NCI-H2227 (cell line): ENCODE results near the gene GFI1B.
A peak's percentile ranks its signal among the peaks of the same experiment; 100 is the strongest.
"Not testable (repeated sequence)": the region's sequence is repeated elsewhere in the genome, so short reads cannot be mapped to it uniquely, and the experiment has no call there.

Experiments used
- DNase-seq: peaks from one replicate; lab custom pipeline; 2025; ENCODE audit not compliant: unreplicated experiment; lab: John Stamatoyannopoulos, UW

The GFI1B gene

DNA sequence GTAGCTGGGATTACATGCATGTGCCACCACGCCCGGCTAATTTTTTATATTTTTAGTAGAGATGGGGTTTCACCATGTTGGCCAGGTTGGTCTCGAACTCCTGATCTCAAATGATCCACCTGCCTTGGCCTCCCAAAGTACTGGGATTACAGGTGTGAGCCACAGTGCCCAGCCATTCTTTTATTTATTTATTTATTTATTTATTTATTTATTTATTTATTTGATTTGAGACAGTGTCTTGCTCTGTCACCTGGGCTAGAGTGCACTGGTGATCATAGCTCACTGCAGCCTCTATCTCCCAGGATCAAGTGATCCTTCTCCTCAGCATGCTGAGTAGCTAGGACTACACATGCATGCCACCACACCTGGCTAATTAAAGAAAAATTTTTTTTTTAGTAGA lies 10.6 kb upstream of the GFI1B start:
- DNase-seq: not testable (repeated sequence)

DNA sequence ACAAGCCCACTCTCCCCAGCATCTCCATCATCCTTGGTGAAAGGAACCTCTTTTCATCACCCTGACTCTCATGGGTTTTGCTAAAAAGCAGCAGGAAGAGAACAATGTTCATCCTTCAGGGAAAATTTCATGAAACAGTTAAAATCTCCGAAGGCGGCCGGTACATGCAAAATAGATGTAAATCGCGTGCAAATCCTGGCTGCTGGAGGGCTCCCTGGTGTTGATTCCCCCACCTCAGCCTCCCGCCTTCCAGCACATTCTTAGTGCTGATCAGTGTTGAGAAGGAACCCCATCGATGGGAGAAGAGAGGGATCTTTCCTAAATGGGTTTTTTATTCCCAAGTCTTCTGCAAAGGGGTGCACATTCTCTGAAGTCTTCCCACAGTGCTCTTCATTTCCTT lies 8.7 kb upstream of the GFI1B start:
- no peak for DNase-seq

DNA sequence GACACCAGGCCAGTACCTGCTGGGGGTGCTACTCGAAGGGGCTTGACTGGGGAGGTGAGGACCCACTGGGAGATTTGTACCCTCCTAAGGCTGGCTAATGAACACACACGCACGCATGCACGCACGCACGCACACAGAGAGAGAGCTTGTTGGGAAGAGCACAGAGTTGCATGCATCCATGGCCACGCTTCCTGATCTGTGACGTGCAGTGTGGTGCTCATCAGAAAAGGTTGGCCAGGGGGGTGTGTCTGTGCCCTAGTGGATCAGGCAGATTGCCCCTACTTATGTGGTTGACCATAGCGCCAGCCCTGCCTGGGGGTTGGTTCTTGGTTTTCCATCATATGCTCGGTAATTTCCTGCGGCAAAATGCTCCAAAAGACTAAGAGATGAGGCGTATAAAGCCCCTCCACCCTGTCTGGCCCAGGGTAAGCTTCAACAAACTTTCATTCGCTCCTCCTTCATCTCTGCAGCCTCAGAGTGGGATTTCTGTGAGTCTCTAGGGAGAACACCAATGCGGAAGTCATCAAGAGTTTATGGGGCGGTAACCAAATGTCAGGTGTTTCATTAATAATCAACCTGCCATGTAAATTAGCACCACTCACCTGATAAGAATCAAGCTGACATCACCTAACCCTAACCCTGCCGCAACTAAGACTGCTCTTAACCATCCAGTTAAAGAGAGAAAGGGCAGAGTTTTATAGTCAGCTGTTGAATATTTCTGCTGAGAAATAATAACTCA lies 8.0 kb upstream of the GFI1B start:
- no peak for DNase-seq

DNA sequence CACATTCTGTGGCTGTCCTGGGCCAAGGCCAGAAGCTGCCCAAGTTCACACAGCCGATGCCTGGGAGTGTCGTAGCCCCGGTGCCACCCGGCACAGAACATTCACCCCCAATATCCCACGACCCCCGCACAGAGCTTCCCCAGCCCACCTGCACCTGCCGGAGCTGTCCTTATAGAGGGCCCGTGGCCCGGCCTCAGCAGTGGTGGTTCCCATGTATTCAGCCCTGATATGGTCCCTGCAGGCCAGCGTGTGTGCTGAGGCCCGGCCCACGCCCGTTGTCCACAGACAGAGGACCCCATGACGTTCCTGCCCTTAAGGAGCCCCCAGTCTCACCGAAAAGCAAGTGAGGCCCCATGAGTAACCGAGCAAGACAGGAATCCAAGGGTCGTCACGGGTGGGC lies 5.3 kb upstream of the GFI1B start:
- DNase-seq: no peak

DNA sequence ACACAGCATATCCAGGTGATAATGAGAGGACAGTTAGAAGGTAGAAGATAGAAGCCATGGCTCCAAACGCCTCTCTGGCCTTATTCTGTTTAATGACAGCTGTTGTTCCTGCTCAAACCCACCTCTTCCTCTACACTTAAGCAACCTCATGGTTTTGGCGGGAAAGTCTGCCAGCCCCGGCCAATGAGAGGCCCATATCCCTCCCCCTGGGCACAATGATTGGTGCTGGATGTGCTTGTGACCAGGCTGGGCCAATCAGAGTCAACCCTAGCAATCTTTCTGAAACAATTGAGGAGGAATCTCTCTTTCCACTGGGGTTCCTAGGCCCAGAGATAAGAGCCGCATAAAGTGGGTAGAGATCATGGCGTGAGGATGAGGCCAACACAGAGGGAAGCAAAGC lies 4.8 kb upstream of the GFI1B start:
- DNase-seq: no peak

DNA sequence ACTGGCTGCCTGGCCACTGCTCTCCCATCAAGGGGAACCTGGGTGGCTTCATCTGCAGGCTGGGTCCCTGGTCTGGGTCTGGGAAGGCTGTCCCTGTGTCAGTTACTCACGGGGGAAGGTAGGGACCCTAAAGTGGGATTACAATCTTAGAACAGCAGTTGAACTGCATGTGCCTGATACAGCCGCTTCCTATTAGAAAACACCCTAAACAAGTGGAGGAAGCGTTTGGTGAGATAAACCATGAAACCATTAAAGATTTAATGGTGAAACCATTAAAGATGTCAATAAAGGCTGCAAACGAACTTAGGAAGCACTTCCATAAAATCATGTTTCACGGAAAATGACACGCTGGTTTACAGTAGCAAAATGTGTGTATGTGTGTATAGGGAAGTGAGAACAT lies 2.5 kb upstream of the GFI1B start:
- DNase-seq: no peak

DNA sequence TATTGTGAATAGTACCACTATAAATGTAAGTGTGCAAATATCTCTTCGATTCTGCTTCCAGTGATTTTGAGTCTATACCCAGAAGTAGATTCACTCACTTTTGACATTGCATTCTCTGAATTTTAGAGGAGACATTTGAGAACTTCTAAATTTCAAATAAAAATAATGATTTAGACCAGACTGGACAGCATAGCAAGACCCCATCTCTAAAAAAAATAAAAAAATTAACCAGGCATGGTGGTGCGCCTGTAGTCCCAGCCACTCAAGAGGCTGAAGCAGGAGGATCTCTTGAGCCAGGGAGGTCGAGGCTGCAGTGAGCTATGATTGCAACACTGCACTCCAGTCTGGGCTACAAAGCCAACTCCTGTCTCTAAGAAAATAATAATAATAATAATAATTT lies 1.9 kb upstream of the GFI1B start:
- DNase-seq: no peak

DNA sequence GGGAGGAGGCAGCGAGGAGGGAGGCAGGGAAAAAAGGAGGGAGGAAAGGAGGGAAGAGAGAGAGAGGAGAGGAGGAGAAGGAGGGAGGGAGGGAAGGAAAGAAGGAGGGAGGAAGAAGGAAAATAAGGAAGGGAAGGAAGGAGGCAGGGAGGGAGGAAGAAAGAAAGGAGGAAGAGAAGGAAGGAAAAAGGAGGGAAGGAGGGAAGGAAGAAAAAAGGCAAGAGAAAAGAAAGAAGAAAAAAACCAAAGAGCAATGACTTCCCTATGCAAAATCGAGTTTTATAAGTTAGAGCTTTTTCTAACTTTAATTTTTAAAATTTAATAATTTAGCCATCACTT lies 413 bp upstream of the GFI1B start:
- DNase-seq: no peak

DNA sequence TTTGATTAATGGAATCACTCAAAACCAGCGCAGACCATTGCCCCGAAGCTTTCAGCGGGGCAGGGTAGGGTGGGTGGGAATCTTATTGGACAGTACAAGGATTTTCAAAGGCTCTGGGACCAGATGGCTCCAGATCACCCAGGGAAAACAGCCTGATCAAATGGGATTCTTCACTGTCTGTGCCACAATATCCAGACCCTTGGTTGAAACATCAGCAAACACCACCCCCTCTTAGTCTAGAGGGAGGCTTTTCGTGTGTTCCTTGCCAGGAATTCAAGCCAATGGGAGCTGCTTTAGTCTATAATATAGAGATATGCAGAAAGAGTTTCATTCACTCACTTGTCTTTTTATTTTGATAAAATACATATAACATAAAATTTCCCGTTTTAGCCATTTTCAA lies 1.7 kb downstream of the GFI1B start:
- no peak for DNase-seq

DNA sequence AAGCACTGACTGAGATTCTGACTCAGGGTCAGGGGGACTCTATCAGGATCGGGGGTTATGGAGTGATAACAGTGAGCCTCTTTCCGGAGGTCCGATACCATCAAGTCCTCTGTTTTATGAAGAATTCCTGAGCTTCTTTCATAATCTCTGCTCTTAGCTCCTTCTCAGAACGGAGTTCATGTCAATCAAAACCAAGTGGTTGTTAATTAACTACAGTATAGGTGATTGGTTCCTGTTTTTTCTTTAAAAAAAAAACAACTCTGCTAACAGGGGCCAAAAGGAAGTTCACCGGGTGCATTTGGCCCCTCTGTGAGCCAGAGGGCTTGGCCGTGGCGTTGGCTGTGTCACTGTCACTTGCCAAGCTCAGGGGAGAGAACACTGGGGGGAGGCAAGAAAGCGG lies 4.0 kb downstream of the GFI1B start:
- no peak for DNase-seq

DNA sequence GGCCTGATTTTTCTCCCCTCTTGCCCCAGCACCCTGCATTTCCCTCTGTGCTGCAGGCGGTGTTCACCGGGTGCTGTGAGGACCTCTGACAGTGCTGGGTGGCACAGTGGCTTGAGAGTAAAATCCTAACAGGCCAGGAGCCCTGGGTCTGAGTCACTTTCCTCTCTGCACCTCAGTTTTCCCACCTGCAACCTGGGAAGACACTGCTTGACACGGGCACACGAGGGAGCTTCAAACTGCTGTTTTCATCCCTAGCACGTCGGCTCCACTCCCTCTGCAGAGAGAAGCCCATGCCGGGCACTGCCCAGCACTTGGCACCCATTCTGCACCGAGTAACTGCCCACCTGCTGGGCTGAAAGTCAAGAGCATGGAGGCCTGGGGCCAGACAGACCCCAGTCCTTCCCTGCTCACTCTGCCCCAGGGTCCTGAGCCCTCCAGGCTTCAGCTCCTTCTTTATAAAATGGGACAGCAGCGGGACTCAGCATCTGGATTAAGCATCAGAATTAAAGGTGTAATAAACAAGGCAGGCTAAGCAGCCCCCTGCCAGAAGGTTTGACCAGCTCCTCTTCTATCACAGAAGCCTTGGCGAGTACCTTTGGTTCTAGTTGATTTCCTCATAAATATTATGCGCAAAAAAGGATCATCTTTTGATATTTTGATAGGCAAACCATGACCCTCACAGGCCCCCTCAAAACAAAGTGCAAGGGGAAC lies 5.2 kb downstream of the GFI1B start:
- no peak for DNase-seq

DNA sequence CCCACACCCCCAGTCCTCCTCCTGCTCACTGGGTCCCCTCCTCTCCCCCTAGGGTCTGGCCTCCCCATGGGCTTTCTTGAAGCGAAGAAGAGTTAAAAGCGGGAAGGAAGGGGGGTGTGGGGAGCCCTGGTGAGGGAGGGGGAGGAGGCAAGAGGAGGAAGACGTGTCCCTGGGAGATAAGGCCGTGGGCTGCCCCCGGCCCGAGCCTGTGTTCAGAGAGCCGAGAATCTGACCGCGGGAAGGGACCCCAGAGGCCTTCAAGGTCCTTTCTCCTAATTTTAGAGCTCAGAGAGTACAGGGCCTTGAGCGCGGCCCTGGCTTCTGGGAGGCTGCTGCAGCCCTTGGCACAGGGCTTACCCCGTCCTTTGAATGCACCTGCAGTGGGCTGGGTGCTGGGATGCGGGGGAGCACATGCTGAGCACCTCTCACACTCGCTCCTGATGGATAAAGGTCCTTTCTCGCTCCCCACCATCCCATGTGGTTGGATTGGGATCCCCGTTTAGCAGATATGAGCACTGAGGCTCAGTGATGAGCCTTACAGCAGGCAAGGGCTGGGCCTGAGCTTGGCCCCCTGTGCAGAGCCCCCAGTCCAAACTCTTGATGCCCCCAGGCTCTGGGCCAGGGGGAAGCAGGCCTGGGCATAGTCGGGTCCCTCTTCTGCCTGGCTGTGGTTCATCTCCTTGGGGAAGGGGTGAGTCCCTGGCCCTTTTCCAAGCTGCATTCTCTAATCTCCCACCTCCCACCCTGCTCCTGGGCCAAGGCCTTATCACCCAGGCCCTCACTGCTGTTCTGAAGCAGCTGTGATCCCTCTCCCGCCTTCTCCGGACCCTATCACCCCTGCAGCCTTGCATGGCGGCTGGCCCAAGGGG lies 5.9 kb downstream of the GFI1B start:
- DNase-seq: no peak

DNA sequence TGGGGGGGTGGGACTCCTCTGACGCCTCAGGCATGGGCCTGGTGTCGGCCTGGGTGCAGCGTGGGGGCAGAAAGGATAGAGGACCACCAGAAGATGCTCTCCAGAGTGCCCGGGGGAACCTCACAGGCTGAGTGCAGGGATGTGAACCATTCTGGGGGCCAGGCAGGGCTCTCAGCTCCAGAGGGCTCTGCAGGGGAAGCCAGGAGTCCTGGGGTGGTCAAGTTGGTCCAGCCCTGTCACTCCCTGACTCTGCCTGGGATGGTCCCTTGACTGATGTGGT lies 6.5 kb downstream of the GFI1B start:
- no peak for DNase-seq

DNA sequence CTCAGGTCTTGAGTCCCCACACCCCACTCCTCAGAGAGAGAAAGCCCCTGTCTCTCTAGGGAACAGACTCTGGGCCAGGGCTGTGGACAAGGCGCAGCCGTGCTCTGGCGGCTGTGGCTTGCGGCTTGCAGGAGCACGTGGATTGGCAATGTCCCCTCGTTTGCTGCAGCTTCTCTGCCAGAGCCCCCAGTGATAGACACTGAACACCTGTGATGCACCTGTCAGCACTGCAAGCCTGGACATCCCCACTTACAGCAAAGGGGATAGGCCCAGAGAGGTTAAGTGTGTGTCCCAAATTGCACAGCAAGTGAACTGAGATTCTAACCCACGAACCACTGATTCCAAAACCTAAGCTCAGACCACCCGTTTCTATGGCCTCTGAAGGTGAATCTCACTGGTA lies 7.0 kb downstream of the GFI1B start:
- no peak for DNase-seq

DNA sequence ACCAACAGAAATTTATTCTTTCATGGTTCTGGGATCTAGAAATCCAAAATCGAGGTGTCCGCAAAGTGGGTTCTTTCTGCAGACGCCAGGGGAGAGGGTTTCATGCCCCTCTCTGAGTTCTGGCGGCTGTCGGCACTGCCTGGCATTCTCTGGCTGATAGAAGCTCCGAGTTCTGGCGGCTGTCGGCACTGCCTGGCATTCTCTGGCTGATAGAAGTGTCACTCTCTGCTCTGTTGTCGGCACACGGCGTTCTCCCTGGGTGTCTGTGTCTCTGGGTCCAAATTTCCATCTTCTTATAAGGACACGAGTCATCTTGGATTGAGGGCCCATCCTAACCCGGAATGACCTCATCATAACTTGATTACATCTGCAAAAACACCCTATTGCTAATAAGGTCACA lies 7.6 kb downstream of the GFI1B start:
- DNase-seq: no peak

DNA sequence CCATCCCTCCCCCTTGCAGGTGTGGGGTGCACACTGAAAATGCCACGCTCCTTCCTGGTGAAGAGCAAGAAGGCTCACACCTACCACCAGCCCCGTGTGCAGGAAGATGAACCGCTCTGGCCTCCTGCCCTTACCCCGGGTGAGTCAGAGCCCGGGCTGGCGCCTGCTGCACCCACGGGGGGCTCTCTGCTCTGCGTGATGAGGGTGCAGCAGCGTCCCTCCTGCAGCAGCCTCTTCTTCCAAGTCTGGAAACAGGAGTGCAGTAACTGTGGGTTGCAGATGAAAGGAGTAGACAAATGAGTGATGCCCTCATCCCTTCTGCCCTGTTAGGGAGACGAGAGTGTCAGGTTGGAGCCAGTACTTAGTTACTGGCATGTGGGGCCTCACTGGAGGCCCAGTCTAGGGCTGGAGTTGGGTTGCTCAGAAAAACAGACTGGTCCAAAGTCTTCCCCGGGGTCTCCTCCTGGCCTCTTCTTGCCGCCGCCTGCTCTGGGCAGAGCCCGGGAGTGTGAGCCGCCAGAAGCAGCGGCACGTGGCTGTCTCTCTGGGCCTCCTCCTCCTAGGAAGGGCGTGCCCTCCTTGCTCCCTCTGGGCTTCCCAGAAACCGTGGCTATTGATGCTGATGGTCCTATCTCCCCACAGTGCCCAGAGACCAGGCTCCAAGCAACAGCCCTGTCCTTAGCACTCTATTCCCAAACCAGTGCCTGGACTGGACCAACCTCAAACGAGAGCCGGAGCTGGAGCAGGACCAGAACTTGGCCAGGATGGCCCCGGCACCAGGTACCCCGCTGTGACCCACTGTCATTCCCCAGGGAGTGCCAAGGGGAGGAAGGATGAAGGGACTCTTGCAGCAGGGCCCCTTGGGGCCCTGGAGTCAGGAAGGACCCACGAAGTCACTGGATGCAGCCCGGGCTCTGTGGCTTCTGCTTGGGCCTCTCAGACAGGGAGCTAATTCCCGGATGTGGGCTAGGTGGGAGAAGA lies 8.4 kb downstream of the GFI1B start:
- no peak for DNase-seq

DNA sequence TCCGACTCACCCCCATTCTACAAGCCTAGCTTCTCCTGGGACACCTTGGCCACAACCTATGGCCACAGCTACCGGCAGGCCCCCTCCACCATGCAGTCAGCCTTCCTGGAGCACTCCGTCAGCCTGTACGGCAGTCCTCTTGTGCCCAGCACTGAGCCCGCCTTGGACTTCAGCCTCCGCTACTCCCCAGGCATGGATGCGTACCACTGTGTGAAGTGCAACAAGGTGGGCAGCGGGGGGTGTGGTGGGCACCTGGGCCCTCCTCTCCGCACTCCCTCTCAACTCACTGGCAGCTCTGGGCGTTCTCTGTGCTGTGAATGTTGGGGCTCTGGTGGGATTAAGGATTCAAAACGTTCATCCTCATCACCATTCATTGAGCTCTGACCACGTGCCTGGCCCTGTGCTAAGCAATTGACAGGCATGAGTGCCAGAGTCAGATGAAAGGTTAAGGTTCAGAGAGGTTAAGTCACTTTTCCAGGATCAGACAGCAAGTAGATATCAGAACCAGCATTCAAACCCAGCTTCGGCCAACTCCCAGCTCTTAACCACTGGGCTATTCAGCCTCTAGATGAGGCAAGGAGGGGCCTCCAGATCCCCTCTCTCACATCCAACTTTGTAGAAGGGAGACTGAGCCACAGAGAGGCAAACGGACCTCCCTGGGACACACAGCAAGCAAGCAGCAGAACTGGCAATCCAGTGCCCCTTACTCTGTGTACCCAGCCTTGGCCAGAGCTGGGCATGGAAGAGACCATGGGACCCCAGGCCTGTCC lies 9.9 kb downstream of the GFI1B start:
- DNase-seq: no peak

DNA sequence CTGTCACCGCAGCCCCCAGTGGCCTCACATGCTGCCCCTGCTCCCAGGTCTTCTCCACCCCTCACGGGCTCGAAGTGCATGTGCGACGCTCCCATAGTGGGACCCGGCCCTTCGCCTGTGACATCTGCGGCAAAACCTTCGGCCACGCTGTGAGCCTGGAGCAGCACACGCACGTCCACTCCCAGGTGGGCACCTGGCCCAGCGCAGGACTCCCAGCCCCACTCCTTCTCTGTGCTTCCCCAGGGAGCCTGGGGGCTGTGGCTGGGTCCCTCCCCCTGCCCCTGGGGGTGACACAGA lies 10.5 kb downstream of the GFI1B start:
- DNase-seq: no peak

DNA sequence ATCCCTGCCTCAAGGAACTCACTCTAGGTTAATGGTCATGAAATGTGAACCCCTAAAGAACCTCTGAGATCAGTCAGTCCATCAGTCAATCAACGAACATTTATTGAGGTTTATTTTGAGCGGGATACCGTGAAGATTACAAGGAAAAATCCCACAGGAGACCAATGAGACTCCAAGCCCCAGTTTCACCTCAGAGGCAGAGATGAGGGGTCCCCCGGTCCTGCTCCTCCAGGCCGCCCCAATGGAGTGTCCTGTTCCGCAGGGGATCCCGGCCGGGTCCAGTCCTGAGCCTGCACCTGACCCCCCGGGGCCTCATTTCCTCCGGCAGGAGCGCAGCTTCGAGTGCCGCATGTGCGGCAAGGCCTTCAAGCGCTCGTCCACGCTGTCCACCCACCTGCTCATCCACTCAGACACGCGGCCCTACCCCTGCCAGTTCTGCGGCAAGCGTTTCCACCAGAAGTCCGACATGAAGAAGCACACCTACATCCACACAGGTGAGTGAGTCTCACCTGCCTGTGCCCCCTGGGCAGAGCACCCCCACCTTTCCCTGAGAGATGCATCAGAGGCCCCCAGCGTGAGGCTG lies 11.0 kb downstream of the GFI1B start:
- DNase-seq: no peak

DNA sequence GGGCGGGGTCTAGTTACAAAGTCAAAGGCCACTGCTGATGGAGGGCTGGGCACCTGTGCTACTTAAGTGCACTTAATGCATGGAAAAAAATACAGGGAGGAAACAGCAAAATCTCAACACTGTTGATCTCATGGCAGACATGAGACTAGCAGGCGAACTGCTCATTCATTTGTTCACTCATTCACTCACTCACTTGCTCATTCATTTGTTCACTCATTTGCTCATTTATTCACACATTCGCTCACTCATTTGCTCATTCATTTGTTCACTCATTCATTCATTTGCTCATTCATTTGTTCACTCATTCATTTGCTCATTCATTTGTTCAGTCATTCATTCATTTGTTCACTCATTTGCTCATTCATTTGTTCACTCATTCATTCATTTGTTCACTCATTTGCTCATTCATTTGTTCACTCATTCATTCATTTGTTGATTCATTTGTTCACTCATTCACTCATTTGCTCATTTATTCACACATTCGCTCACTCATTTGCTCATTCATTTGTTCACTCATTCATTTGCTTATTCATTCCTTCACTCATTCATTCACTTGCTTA lies 11.6 kb downstream of the GFI1B start:
- peak; percentile 9 for DNase-seq
